K562 (cell line): ENCODE results near the gene KLHL22. TPM values are rescaled to one million over a fixed set of nuclear protein-coding genes. Genes with fewer than 3 reads are reported as not detected.

Experiments used
- CC2D1A ChIP-seq: fragments of 450-650 bp; IDR thresholded peaks from 2 replicates; pipeline ENCODE4 v1.6.1; 2017; ENCODE audit warnings: mild to moderate bottlenecking
- CXXC5 ChIP-seq: fragments of 250-450 bp; sonication (Bioruptor Pico); IDR thresholded peaks from 2 replicates; pipeline ENCODE4 v1.8.0; 2022; ENCODE audit warnings: inconsistent platforms, mild to moderate bottlenecking, moderate library complexity
- ELF1 ChIP-seq: fragments of 200-800 bp; sonication (Bioruptor generic); IDR thresholded peaks from 2 replicates; pipeline ENCODE4 v1.6.1; 2016; ENCODE audit warnings: missing genetic modification characterization, missing compliant biosample characterization
- FOXA3 ChIP-seq, 2 experiments: fragments of 450-650 bp in 1 of 2; sonication (generic) in 1 of 2; formaldehyde crosslinking; IDR thresholded peaks in 1 of 2; conservative IDR thresholded peaks in 1 of 2; 2 replicates each; pipeline versions ENCODE4 v1.4.0 to v1.8.0; 2020 to 2022; ENCODE audit warnings: mild to moderate bottlenecking in 2 of 2, missing genetic modification reagents in 1 of 2
- HDAC3 ChIP-seq: fragments of 450-650 bp; IDR thresholded peaks from 2 replicates; pipeline ENCODE4 v1.6.1; 2018; ENCODE audit warnings: borderline replicate concordance, mild to moderate bottlenecking, moderate library complexity; ENCODE audit not compliant: partially characterized antibody
- MEIS2 ChIP-seq: fragments of 450-650 bp; IDR thresholded peaks from 2 replicates; pipeline ENCODE4 v1.6.1; 2014; ENCODE audit warnings: mild to moderate bottlenecking; ENCODE audit not compliant: partially characterized antibody
- NFRKB ChIP-seq: fragments of 450-650 bp; IDR thresholded peaks from 2 replicates; pipeline ENCODE4 v1.6.1; 2016; ENCODE audit warnings: low read depth
- NR2C2 ChIP-seq, 2 experiments: fragments of 200-800 bp in 1 of 2; sonication (Bioruptor generic) in 1 of 2; sonication (generic) in 1 of 2; formaldehyde crosslinking in 1 of 2; IDR thresholded peaks; 2 replicates each; pipeline versions ENCODE4 v1.6.1 to v1.8.0; 2016 to 2022; ENCODE audit warnings: mild to moderate bottlenecking in 1 of 2, missing compliant biosample characterization in 1 of 2, missing genetic modification characterization in 1 of 2, missing genetic modification reagents in 1 of 2
- PHF8 ChIP-seq: fragments of 200-600 bp; sonication (generic); IDR thresholded peaks from 2 replicates; pipeline ENCODE4 v1.6.1; 2012; ENCODE audit warnings: mixed run types, mild to moderate bottlenecking, inconsistent platforms, low read length, moderate library complexity, borderline replicate concordance
- POLR3G ChIP-seq: IDR thresholded peaks from 2 replicates; pipeline ENCODE4 v1.6.1; 2011; ENCODE audit not compliant: insufficient read length, insufficient replicate concordance; ENCODE audit errors: extremely low read depth
- SMARCE1 ChIP-seq: fragments of 450-650 bp; IDR thresholded peaks from 2 replicates; pipeline ENCODE4 v1.7.1; 2016; ENCODE audit warnings: mild to moderate bottlenecking
- SMC3 ChIP-seq: conservative IDR thresholded peaks from 2 replicates; pipeline ENCODE4 v1.6.1; 2011; ENCODE audit warnings: low read depth, low read length, improper control_type of control experiment; ENCODE audit not compliant: insufficient read depth
- SRSF1 ChIP-seq: fragments of 200-400 bp; formaldehyde crosslinking; IDR thresholded peaks from 2 replicates; pipeline ENCODE4 v1.6.1; 2017; ENCODE audit warnings: mild to moderate bottlenecking, low read depth, low read length, moderate library complexity
- TFAM ChIP-seq: fragments of 250-450 bp; sonication (Bioruptor Pico); conservative IDR thresholded peaks from 2 replicates; pipeline ENCODE4 v1.5.0; 2021; ENCODE audit warnings: mild to moderate bottlenecking, moderate library complexity
- ZNF408 ChIP-seq: fragments of 250-450 bp; sonication (Bioruptor Pico); IDR thresholded peaks from 2 replicates; pipeline ENCODE4 v1.4.0; 2020; ENCODE audit warnings: low read depth, mild to moderate bottlenecking, moderate library complexity
- polyA plus RNA-seq, 8 experiments: library from polyadenylated mRNA; depleted of rRNA in 4 of 8; stranded (reverse) in 5 of 8; unstranded in 3 of 8; fragments of >200 nt; fragmentation: Nextera tagmentation in 2 of 8; fragmentation: Illumina TruSeq in 1 of 8; extraction: Ambion mirVana in 2 of 8; extraction: Trizol in 1 of 8; gene quantifications; 2 replicates each; pipeline versions ENCODE4 v1.2.1 to v1.2.3, GENCODE V29; 2011 to 2014; ENCODE audit warnings: inconsistent platforms in 1 of 8, missing spikeins in 1 of 8
- total RNA-seq, 7 experiments: library from RNA; depleted of rRNA in 6 of 7; stranded (reverse); fragments of >200 nt in 6 of 7; fragmentation: Illumina TruSeq in 2 of 7; extraction: Trizol in 2 of 7; gene quantifications; 2 replicates each; pipeline versions ENCODE4 v1.2.1 to v1.2.3, GENCODE V29; 2011 to 2021; ENCODE audit warnings: low replicate concordance in 1 of 7
- TF ChIP-seq, protein P1 (sequence below), 2 experiments: fragments of 450-650 bp in 1 of 2; sonication (generic) in 1 of 2; formaldehyde crosslinking in 1 of 2; IDR thresholded peaks; 2 replicates each; pipeline versions ENCODE4 v1.7.1 to v1.9.0; 2016 to 2022; ENCODE audit warnings: inconsistent platforms in 1 of 2, mild to moderate bottlenecking in 1 of 2, missing genetic modification reagents in 1 of 2
- TF ChIP-seq, protein P2 (sequence below): sonication (generic); IDR thresholded peaks from 2 replicates; pipeline ENCODE4 v1.6.1; 2016

The KLHL22 gene
- total and polyA plus RNA-seq, 9 of the 15 experiments (the other 6 are each of a cell fraction or from before 2014, with no cell fraction given) = 1.3 to 25.6 (median 15.2) TPM

- TF ChIP-seq, protein P1, sequence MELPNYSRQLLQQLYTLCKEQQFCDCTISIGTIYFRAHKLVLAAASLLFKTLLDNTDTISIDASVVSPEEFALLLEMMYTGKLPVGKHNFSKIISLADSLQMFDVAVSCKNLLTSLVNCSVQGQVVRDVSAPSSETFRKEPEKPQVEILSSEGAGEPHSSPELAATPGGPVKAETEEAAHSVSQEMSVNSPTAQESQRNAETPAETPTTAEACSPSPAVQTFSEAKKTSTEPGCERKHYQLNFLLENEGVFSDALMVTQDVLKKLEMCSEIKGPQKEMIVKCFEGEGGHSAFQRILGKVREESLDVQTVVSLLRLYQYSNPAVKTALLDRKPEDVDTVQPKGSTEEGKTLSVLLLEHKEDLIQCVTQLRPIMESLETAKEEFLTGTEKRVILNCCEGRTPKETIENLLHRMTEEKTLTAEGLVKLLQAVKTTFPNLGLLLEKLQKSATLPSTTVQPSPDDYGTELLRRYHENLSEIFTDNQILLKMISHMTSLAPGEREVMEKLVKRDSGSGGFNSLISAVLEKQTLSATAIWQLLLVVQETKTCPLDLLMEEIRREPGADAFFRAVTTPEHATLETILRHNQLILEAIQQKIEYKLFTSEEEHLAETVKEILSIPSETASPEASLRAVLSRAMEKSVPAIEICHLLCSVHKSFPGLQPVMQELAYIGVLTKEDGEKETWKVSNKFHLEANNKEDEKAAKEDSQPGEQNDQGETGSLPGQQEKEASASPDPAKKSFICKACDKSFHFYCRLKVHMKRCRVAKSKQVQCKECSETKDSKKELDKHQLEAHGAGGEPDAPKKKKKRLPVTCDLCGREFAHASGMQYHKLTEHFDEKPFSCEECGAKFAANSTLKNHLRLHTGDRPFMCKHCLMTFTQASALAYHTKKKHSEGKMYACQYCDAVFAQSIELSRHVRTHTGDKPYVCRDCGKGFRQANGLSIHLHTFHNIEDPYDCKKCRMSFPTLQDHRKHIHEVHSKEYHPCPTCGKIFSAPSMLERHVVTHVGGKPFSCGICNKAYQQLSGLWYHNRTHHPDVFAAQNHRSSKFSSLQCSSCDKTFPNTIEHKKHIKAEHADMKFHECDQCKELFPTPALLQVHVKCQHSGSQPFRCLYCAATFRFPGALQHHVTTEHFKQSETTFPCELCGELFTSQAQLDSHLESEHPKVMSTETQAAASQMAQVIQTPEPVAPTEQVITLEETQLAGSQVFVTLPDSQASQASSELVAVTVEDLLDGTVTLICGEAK (IDR thresholded peaks at IDR 0.05) = no peak
- TF ChIP-seq, protein P1 (CRISPR knock-in tag; IDR thresholded peaks at IDR 0.05) = no peak
- TF ChIP-seq, protein P2, sequence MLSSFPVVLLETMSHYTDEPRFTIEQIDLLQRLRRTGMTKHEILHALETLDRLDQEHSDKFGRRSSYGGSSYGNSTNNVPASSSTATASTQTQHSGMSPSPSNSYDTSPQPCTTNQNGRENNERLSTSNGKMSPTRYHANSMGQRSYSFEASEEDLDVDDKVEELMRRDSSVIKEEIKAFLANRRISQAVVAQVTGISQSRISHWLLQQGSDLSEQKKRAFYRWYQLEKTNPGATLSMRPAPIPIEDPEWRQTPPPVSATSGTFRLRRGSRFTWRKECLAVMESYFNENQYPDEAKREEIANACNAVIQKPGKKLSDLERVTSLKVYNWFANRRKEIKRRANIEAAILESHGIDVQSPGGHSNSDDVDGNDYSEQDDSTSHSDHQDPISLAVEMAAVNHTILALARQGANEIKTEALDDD = no peak
- TF ChIP-seq SMC3 (no peak), HDAC3 (no peak), SRSF1 (no peak), TFAM (CRISPR knock-in tag) (no peak), ZNF408 (no peak), NR2C2 (CRISPR knock-in tag; IDR thresholded peaks at IDR 0.05) (no peak), NR2C2 (tag; IDR thresholded peaks at IDR 0.05) (no peak), SMARCE1 (no peak), FOXA3 (CRISPR knock-in tag; conservative IDR thresholded peaks at IDR 0.05 in 1 of 2, IDR thresholded peaks at IDR 0.05 in 1 of 2) (no peak), POLR3G (no peak), CXXC5 (peak; percentile 87), PHF8 (peak; percentile 84; the same call in 1 of the 2 replicates), NFRKB (no peak), ELF1 (tag) (no peak), MEIS2 (no peak), CC2D1A (no peak)
Measured at GRCh38 chr22:20494978-20495860, at the start of gene KLHL22 (continued).
